ENCODE results near the gene PHLPP2.
"Not testable (repeated sequence)": the region's sequence is repeated elsewhere in the genome, so short reads cannot be mapped to it uniquely, and the experiment has no call there.

Gene PHLPP2

GRCh38 chr16:71600822-71601221, 123.7 kb downstream of the PHLPP2 start:
- H3K27me3 Mint-ChIP-seq: peaks cover 0 to 12% of the 10 kb centered on the region in 2 donors
- H3K36me3 Mint-ChIP-seq: no peaks in the 10 kb centered on the region
- ATAC-seq (replicated peaks) (no peak), DNase-seq (no peak)
- no peak overlapping the region for H3K27ac Mint-ChIP-seq
- H3K4me1 Mint-ChIP-seq: peaks cover 0 to 4% of the 10 kb centered on the region in 2 donors
- H3K4me3 Mint-ChIP-seq: no peak overlapping the region
- no peaks in the 10 kb centered on the region for H3K9me3 Mint-ChIP-seq

DNA sequence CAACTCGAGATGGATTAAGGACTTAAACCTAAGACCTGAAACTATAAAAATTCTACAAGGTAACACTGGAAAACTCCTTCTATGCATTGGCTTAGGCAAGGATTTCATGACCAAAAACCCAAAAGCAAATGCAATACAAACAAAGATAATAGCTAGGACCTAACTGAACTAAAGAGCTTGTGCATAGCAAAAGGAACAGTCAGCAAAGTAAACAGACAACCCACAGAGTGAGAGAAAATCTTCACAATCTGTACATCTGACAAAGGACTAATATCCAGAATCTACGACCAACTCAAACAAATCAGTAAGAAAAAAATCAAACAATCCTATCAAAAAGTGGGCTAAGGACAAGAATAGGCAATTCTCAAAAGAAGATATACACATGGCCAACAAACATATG, 126.1 kb downstream of the PHLPP2 start:
- ATAC-seq (replicated peaks); DNase-seq; H3K4me3 Mint-ChIP-seq; H3K9me3 Mint-ChIP-seq; H3K27ac Mint-ChIP-seq; H3K4me1 Mint-ChIP-seq; H3K36me3 Mint-ChIP-seq: not testable (repeated sequence)
- H3K27me3 Mint-ChIP-seq: peaks cover 3 to 15% of the 10 kb centered on the region in 2 donors

DNA sequence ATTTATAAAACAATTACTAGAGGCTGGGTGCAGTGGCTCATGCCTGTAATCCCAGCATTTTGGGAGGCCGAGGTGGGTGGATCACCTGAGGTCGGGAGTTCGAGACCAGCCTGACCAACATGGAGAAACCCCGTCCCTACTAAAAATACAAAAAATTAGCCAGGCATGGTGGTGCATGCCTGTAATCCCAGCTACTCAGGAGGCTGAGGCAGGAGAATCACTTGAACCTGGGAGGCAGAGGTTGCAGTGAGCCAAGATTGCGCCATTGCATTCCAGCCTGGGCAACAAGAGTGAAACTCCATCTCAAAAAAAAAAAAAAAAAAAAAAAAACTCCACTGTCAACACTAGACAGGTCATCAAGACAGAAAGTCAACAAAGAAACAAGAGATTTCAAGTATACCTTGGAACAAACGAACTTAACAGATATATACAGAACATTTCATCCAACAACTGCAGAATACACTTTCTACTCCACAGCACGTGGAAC, 129.1 kb downstream of the PHLPP2 start:
- ATAC-seq (replicated peaks); H3K4me1 Mint-ChIP-seq; H3K4me3 Mint-ChIP-seq; H3K27ac Mint-ChIP-seq; H3K9me3 Mint-ChIP-seq; H3K36me3 Mint-ChIP-seq; DNase-seq: not testable (repeated sequence)
- H3K27me3 Mint-ChIP-seq: peaks cover 14 to 34% of the 10 kb centered on the region in 2 donors
